ENCODE data around the gene FBXO21. TPM values are rescaled to one million over a fixed set of nuclear protein-coding genes. Genes with fewer than 3 reads are reported as not detected.

The FBXO21 gene
- total and polyA plus RNA-seq, 8 donors = 7.4 to 494 (median 32.2) TPM

DNA sequence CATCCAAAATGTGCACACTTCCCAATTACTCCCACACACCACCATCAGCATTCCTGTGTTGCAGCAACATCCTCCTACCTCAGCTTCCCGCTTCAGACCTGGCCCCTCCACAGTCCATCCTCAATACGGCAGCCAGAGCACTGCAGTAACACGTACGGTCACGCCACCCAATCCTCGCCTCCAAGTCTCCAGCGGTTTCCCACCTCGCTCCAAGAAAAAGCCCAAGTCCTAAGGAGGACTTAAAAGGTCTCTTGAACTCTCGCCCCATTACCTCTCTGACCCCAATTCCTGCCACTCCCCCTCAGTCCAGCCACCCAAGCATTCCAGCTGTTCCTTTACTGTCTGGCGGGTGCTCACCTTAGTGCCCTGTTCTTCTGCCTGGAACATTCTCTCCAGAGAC is 12.0 kb downstream of the FBXO21 start:
- DNase-seq = no peak
- H3K36me3 ChIP-seq = peaks cover 44 to 100% (median 98%) of the 10 kb centered on the region in 4 donors
- intact Hi-C loops (cut with DNase I; ENCODE audit: low total_unique reads) = no loop called here
- H3K9me3 ChIP-seq = peaks cover 0 to 7% (median 0%) of the 10 kb centered on the region in 4 donors
- no peaks in the 10 kb centered on the region for H3K27me3 ChIP-seq
- no peak overlapping the region for H3K4me3 ChIP-seq
- H3K27ac ChIP-seq = no peak overlapping the region
- 87 to 98% (median 93%) methylated on average over 10 of the region's 10 CpGs for WGBS, 5 donors
- H3K4me1 ChIP-seq = no peaks in the 10 kb centered on the region
- TF ChIP-seq EP300 (IDR thresholded peaks at IDR 0.05) (no peak), POLR2AphosphoS5 (IDR thresholded peaks at IDR 0.05) (no peak), POLR2A (IDR thresholded peaks at IDR 0.05) (no peak)
- TF ChIP-seq, protein P1, sequence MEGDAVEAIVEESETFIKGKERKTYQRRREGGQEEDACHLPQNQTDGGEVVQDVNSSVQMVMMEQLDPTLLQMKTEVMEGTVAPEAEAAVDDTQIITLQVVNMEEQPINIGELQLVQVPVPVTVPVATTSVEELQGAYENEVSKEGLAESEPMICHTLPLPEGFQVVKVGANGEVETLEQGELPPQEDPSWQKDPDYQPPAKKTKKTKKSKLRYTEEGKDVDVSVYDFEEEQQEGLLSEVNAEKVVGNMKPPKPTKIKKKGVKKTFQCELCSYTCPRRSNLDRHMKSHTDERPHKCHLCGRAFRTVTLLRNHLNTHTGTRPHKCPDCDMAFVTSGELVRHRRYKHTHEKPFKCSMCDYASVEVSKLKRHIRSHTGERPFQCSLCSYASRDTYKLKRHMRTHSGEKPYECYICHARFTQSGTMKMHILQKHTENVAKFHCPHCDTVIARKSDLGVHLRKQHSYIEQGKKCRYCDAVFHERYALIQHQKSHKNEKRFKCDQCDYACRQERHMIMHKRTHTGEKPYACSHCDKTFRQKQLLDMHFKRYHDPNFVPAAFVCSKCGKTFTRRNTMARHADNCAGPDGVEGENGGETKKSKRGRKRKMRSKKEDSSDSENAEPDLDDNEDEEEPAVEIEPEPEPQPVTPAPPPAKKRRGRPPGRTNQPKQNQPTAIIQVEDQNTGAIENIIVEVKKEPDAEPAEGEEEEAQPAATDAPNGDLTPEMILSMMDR (IDR thresholded peaks at IDR 0.05) = no peak

DNA sequence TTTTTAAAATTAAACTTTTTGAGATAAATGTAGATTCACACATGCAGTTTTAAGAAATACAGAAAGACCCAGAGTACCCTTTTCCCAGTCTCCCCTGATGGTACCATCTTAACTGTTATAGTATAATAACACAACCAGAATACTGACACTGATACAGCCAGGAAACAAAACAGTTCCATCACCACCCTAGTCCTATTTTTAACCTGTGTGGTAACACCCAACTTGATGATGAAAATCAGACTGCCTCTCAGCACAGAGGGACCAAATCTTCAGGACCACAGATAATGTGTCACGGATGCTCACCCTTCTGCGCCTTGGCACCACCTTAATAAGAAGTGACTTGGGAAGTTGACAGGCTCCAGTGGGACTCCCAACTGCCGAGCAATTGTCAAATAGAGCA is 18.1 kb downstream of the FBXO21 start:
- intact Hi-C loops (cut with DNase I; ENCODE audit: low total_unique reads) = no loop called here
- H3K27ac ChIP-seq = no peak overlapping the region
- no peak for DNase-seq
- no peak overlapping the region for H3K4me3 ChIP-seq
- TF ChIP-seq POLR2AphosphoS5 (IDR thresholded peaks at IDR 0.05) (no peak), POLR2A (IDR thresholded peaks at IDR 0.05) (no peak), EP300 (IDR thresholded peaks at IDR 0.05) (no peak)
- TF ChIP-seq, protein P1 (IDR thresholded peaks at IDR 0.05) = no peak
- 94 to 100% (median 96%) methylated on average over 3 of the region's 3 CpGs for WGBS, 5 donors
- H3K9me3 ChIP-seq = no peaks in the 10 kb centered on the region
- peaks cover 60 to 100% (median 100%) of the 10 kb centered on the region in 4 donors for H3K36me3 ChIP-seq
- H3K4me1 ChIP-seq = no peaks in the 10 kb centered on the region
- H3K27me3 ChIP-seq = no peaks in the 10 kb centered on the region

DNA sequence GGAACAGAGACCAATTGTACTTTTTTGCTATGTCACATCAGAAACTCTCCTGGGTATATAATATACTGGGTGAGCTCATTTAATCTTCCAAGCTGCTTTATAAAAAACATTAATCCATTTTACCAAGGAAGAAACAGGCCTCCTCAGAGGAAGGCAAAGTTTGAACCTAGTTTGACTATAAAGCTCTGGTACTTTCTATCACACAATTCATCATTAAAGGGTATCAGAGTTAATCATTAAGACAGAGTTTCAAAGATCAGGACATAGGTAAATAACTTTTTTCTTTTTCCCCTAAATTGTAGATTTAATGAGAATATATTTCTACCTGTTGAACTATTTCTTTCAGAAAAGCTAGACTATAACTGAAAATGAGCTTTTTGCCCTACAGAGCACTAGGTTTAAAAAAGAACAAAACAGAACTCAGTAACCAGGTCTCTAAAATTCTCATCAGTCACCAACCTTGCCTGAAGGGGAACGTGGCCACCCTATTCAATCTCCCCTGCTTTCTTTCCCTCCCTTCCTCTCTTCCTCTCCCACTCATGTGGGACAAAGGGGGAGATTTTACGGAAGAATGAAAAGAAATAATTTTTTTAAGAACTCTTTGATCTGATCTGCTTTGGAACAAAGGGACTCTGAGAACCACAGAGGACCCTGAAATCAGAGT is 18.6 kb downstream of the FBXO21 start:
- H3K4me1 ChIP-seq = no peaks in the 10 kb centered on the region
- no peaks in the 10 kb centered on the region for H3K9me3 ChIP-seq
- H3K27me3 ChIP-seq = no peaks in the 10 kb centered on the region
- peaks cover 65 to 100% (median 100%) of the 10 kb centered on the region in 4 donors for H3K36me3 ChIP-seq
- no peak overlapping the region for H3K4me3 ChIP-seq
- 71 to 85% (median 81%) methylated on average over 2 of the region's 2 CpGs for WGBS, 5 donors
- no peak overlapping the region for H3K27ac ChIP-seq
- intact Hi-C loops (cut with DNase I; ENCODE audit: low total_unique reads) = no loop called here
- DNase-seq = no peak
- TF ChIP-seq POLR2AphosphoS5 (IDR thresholded peaks at IDR 0.05) (no peak), POLR2A (IDR thresholded peaks at IDR 0.05) (no peak), EP300 (IDR thresholded peaks at IDR 0.05) (no peak)
- TF ChIP-seq, protein P1 (IDR thresholded peaks at IDR 0.05) = no peak

DNA sequence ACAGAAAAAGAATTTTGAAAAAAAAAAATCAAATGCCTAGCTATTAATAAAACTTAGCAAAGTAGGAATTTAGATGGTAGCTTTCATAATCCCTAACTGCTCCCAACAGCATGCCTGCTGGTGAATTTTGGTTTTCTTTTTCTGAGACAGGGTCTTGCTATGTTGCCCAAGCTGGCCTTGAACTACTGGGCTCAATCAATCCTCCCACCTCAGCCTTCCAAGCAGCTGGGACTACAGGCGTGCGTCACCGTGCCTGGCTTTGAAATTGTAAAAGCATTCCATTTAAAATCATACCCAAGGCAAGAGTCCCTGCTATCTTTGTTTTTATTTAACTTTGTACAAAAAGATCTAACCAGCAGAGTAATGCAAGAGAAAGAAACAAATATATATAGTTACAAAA is 20.7 kb downstream of the FBXO21 start:
- Histone ChIP-seq H3K4me1 (peaks cover 0 to 15% (median 3%) of the 10 kb centered on the region in 4 donors), H3K27me3 (no peaks in the 10 kb centered on the region), H3K4me3 (no peak overlapping the region), H3K36me3 (peaks cover 64 to 100% (median 100%) of the 10 kb centered on the region in 4 donors), H3K27ac (no peak overlapping the region), H3K9me3 (no peaks in the 10 kb centered on the region)
- no peak for DNase-seq
- intact Hi-C loops (cut with DNase I; ENCODE audit: low total_unique reads) = no loop called here
- WGBS, 5 donors = 93 to 98% (median 97%) methylated on average over 3 of the region's 3 CpGs
- TF ChIP-seq, protein P1 (IDR thresholded peaks at IDR 0.05) = no peak
- no peak for TF ChIP-seq POLR2A (IDR thresholded peaks at IDR 0.05)
- no peak for TF ChIP-seq POLR2AphosphoS5 (IDR thresholded peaks at IDR 0.05)
- TF ChIP-seq EP300 (IDR thresholded peaks at IDR 0.05) = no peak

All from stomach (tissue), 9 donors.